Loucy (cell line): ENCODE measurements around the gene NPAT.

Experiments
- H2AFZ ChIP-seq: fragments of 200-600 bp; sonication (generic); 2 replicates; pipeline ENCODE4 v1.6.0; 2016; ENCODE audit warnings: antibody characterized with exemption, mild to moderate bottlenecking, low read length, moderate library complexity
- H3F3A ChIP-seq: fragments of 200-600 bp; 2 replicates; pipeline ENCODE4 v1.6.0; 2016; ENCODE audit warnings: antibody characterized with exemption, low read depth, mild to moderate bottlenecking
- H3K27me3 ChIP-seq: fragments of 200-600 bp; sonication (generic); 2 replicates; pipeline ENCODE4 v1.6.1; 2014; ENCODE audit warnings: low read length, mild to moderate bottlenecking; ENCODE audit not compliant: insufficient read depth, poor library complexity, severe bottlenecking
- H3K36me3 ChIP-seq: fragments of 200-600 bp; sonication (generic); 2 replicates; pipeline ENCODE4 v1.6.1; 2016; ENCODE audit warnings: low read length; ENCODE audit not compliant: insufficient read depth
- H3K4me1 ChIP-seq: fragments of 200-600 bp; sonication (generic); 2 replicates; pipeline ENCODE4 v1.5.1; 2014; ENCODE audit warnings: low read length, mild to moderate bottlenecking; ENCODE audit not compliant: insufficient read depth, poor library complexity, severe bottlenecking
- H3K4me2 ChIP-seq: fragments of 200-600 bp; sonication (generic); 2 replicates; pipeline ENCODE4 v1.6.0; 2014; ENCODE audit warnings: antibody characterized with exemption, low read length, low read depth, mild to moderate bottlenecking; ENCODE audit not compliant: poor library complexity, severe bottlenecking
- H3K4me3 ChIP-seq: fragments of 200-600 bp; sonication (generic); 2 replicates; pipeline ENCODE4 v1.5.1; 2014; ENCODE audit warnings: low read length, mild to moderate bottlenecking, mixed read lengths; ENCODE audit not compliant: poor library complexity, severe bottlenecking
- H3K79me2 ChIP-seq: fragments of 200-600 bp; sonication (generic); 2 replicates; pipeline ENCODE4 v1.6.1; 2014; ENCODE audit warnings: low read length; ENCODE audit not compliant: insufficient read depth
- H3K9ac ChIP-seq: fragments of 200-600 bp; sonication (generic); 2 replicates; pipeline ENCODE4 v1.6.0; 2014; ENCODE audit warnings: mild to moderate bottlenecking, low read depth, low read length, moderate library complexity; ENCODE audit not compliant: poor library complexity, severe bottlenecking
- H3K9me2 ChIP-seq: fragments of 200-600 bp; sonication (generic); replicated peaks from 2 replicates; pipeline ENCODE4 v1.6.1; 2016; ENCODE audit warnings: low read depth, low read length, mixed read lengths
- H3K9me3 ChIP-seq: fragments of 200-600 bp; sonication (generic); 2 replicates; pipeline ENCODE4 v1.6.1; 2014; ENCODE audit warnings: mild to moderate bottlenecking, antibody characterized with exemption, low read length, low read depth; ENCODE audit not compliant: insufficient read depth
- H4K20me1 ChIP-seq: fragments of 200-600 bp; sonication (generic); 2 replicates; pipeline ENCODE4 v1.6.0; 2014; ENCODE audit warnings: antibody characterized with exemption, low read length, mild to moderate bottlenecking; ENCODE audit not compliant: insufficient read depth, poor library complexity, severe bottlenecking
- CTCF ChIP-seq: fragments of 200-600 bp; sonication (generic); conservative IDR thresholded peaks from 2 replicates; pipeline ENCODE4 v1.5.1; 2014; ENCODE audit warnings: mild to moderate bottlenecking, antibody characterized with exemption, low read length
- EZH2phosphoT487 ChIP-seq: fragments of 200-600 bp; IDR thresholded peaks from 2 replicates; pipeline ENCODE4 v1.6.1; 2018; ENCODE audit warnings: antibody characterized with exemption, mild to moderate bottlenecking, moderate library complexity, borderline replicate concordance

Gene NPAT

GRCh38 chr11:108154591-108154990, 67.8 kb downstream of the NPAT start:
- no peak for TF ChIP-seq CTCF
- no peak for TF ChIP-seq EZH2phosphoT487
- no peaks in the 10 kb centered on the region for H3K9me3 ChIP-seq
- H4K20me1 ChIP-seq, result no peaks in the 10 kb centered on the region
- H3K36me3 ChIP-seq, result peaks cover 68% of the 10 kb centered on the region; the same call in 1 of the 2 replicates
- H2AFZ ChIP-seq, result no peak overlapping the region
- H3K4me1 ChIP-seq, result no peaks in the 10 kb centered on the region
- H3K4me2 ChIP-seq, result no peak overlapping the region
- H3F3A ChIP-seq, result no peaks in the 10 kb centered on the region
- H3K79me2 ChIP-seq, result no peaks in the 10 kb centered on the region
- H3K27me3 ChIP-seq, result no peaks in the 10 kb centered on the region
- H3K9me2 ChIP-seq, result no peaks in the 10 kb centered on the region
- H3K4me3 ChIP-seq, result no peak overlapping the region
- H3K9ac ChIP-seq, result no peak overlapping the region

- H3K4me2 ChIP-seq, result no peak overlapping the region
- H2AFZ ChIP-seq, result no peak overlapping the region
- no peaks in the 10 kb centered on the region for H3K9me3 ChIP-seq
- no peaks in the 10 kb centered on the region for H3K9me2 ChIP-seq
- H3K9ac ChIP-seq, result no peak overlapping the region
- no peaks in the 10 kb centered on the region for H3K27me3 ChIP-seq
- H3K4me1 ChIP-seq, result no peaks in the 10 kb centered on the region
- no peaks in the 10 kb centered on the region for H3K79me2 ChIP-seq
- peaks cover 50% of the 10 kb centered on the region; the same call in 1 of the 2 replicates for H3K36me3 ChIP-seq
- TF ChIP-seq CTCF (no peak), EZH2phosphoT487 (no peak)
- H3F3A ChIP-seq, result no peaks in the 10 kb centered on the region
- no peaks in the 10 kb centered on the region for H4K20me1 ChIP-seq
- no peak overlapping the region for H3K4me3 ChIP-seq
These were observed 73.9 kb downstream of the NPAT start for GRCh38 chr11:108148556-108148955.

- Histone ChIP-seq H3F3A (no peaks in the 10 kb centered on the region), H3K79me2 (no peaks in the 10 kb centered on the region), H4K20me1 (no peaks in the 10 kb centered on the region), H3K4me3 (no peak overlapping the region), H3K36me3 (peaks cover 59% of the 10 kb centered on the region; the same call in 1 of the 2 replicates), H2AFZ (no peak overlapping the region), H3K27me3 (no peaks in the 10 kb centered on the region), H3K9me2 (no peaks in the 10 kb centered on the region), H3K4me2 (no peak overlapping the region), H3K4me1 (no peaks in the 10 kb centered on the region), H3K9me3 (no peaks in the 10 kb centered on the region), H3K9ac (no peak overlapping the region)
- TF ChIP-seq EZH2phosphoT487 (no peak), CTCF (no peak)
These were observed 75.3 kb downstream of the NPAT start for GRCh38 chr11:108147150-108147549.
